CD4-positive, alpha-beta T cell treated with Interleukin-12 subunit alpha and Interleukin-12 subunit beta, for 1 hour (primary cell): ENCODE measurements around the gene PIP.
"Not testable (repeated sequence)": the region's sequence is repeated elsewhere in the genome, so short reads cannot be mapped to it uniquely, and the experiment has no call there.

Experiments used
- DNase-seq: peaks from one replicate; pipeline ENCODE4 v3.0.0-alpha.2; 2020

Gene PIP, protein sequence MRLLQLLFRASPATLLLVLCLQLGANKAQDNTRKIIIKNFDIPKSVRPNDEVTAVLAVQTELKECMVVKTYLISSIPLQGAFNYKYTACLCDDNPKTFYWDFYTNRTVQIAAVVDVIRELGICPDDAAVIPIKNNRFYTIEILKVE

DNA sequence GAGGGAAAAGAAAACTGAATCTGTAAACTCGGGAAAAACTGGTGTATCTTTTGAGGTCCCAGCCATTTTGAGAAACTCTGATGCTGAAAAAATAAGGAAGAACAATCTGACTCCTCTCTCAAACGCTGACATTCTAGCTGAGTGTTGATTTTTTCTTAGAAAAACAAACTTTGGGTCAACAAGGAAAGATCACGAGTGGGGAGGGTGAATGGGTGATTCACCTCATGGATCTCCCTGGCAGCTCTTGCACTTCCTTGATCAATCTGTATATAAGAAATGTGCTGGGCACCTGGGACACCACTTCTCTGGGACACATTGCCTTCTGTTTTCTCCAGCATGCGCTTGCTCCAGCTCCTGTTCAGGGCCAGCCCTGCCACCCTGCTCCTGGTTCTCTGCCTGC lies at the start of gene PIP:
Gene PIP (plus strand): TSS at position 297 of the 400 bp plus-strand sequence. CDS start 40 bp downstream, at position 337.
- no peak for DNase-seq

DNA sequence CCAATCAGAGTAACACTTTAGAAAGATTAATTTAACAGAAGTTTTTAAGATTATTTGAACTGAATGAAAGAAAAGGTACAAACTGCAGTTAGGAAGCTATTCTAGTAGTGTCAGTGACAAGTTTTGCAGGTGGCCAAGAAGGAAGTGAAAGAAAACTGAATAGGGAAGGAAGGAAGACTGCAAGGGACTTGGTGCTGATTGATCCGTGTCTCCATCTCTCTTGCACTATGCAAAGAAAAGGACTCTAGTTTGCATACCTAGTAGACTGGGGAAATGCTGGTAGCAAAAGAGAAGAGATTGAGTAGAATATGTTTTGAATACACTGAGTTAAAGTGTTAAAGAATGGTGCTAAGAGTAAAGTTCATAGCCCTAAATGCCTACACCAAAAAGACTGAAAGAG lies 46.8 kb upstream of the PIP start:
- no peak for DNase-seq

DNA sequence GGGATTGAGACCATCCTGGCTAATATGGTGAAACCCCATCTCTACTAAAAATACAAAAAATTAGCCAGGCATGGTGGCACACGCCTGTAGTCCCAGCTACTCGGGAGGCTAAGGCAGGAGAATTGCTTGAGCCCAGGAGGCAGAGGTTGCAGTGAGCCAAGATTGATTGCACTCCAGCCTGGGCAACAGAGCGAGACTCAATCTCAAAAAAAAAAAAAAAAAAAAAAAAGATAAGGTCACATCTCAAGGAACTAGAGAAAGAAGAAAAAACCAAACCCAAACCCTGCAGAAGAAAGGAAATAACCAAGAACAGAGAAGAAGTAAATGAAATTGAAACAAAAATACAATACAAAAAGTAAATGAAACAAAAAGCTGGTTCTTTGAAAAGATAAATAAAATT lies 46.3 kb upstream of the PIP start:
- DNase-seq, result not testable (repeated sequence)

DNA sequence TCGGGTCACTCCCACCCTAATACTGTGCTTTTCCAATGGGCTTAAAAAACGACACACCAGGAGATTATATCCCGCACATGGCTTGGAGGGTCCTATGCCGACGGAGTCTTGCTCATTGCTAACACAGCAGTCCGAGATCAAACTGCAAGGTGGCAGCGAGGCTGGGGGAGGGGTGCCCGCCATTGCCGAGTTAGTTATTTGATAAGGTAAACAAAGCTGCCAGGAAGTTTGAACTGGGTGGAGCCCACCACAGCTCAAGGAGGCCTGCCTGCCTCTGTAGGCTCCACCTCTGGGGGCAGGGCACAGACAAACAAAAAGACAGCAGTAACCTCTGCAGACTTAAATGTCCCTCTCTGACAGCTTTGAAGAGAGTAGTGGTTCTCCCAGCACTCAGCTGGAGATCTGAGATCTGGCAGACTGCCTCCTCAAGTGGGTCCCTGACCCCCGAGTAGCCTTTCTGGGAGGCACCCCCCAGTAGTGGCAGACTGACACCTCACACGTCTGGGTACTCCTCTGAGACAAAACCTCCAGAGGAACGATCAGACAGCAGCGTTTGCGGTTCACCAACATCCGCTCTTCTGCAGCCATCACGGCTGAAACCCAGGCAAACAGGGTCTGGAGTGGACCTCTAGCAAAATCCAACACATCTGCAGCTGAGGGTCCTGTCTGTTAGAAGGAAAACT lies 43.2 kb upstream of the PIP start:
- not testable (repeated sequence) for DNase-seq

DNA sequence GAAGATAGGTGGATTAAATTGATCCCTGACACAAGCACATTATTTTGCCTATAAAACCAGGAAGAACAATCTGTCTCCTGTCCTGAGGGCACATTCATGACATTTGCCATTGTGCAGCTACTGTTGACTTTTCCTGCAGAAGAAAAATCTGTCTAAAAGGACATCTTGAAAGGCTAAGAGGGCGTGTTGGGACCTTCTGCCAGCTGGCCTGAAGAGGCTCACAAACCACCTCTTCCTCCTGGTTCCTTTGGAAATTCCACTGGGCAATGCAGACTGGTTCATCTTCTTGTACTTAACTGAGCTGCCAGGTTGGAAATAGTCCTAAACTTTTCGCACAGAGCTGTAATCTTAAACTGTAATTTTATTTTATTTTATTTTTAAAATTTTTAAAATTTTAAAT lies 35.7 kb upstream of the PIP start:
- no peak for DNase-seq

DNA sequence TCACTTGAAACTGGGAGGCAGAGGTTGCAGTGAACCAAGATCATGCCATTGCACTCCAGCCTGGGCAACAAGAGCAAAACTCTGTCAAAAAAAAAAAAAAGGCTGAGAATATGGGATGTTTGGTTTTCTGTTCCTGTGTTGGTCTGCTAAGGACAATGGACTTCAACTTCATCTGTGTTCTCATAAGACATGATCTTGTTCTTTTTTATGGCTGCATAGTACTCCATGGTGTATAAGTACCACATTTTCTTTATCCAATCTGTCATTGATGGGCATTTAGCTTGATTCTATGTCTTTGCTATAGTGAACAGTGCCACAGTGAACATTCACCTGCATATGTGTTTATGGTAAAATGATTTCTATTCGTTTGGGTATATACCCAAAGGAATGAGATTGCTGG lies 32.3 kb upstream of the PIP start:
- not testable (repeated sequence) for DNase-seq

DNA sequence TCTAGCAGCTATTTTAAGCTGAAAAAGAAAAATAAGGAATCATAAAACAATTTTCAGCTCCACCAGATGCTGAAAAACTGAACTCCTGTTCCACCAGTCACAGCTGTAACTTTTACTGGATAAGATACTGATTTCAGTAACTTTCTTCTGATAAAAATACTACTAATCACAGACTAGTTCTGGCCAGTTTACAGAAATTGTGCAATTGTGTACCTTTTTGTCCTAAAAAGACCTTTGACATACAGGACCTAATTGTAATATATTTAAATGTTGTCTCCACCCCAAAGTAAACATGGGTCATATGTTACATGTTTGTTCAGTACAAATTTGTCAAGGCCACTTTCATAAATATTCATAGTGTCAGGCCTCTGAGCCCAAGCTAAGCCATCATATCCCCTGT lies 27.1 kb upstream of the PIP start:
- no peak for DNase-seq

DNA sequence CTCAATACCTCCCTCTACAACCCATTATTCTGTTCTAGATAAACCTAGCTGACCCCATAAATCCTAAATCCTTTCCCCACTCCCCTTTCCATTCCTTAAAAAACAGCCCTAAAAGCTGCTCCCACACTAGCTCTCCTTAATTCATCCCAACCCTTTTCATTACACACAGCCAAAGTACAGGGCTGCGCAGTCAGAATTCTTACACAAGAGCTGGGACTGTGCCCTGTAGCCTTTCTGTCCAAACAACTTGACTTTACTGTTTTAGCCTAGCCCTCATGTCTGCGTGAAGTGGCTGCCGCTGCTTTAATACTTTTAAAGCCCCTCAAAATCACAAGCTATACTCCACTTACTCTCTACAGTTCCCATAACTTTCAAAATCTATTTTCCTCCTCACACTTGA lies 23.9 kb upstream of the PIP start:
- DNase-seq, result not testable (repeated sequence)

DNA sequence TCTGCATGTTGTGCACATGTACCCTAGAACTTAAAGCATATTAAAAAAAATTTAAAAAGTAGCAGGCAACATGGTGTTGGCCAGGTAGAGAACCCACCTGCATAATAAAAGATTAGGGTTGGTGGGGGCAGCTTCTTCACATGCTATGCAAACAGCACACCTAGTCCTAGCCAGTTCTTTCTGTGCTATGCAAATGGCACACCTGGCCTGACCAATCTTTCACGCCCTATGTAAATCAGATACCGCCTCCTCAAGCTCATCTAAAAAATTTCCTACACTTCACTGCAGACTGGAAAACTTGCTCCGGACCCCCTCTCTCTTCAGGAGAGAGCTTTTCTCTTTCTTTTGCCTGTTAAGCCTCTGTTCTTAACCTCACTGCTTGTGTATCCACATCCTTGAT lies 14.5 kb upstream of the PIP start:
- DNase-seq, result no peak

DNA sequence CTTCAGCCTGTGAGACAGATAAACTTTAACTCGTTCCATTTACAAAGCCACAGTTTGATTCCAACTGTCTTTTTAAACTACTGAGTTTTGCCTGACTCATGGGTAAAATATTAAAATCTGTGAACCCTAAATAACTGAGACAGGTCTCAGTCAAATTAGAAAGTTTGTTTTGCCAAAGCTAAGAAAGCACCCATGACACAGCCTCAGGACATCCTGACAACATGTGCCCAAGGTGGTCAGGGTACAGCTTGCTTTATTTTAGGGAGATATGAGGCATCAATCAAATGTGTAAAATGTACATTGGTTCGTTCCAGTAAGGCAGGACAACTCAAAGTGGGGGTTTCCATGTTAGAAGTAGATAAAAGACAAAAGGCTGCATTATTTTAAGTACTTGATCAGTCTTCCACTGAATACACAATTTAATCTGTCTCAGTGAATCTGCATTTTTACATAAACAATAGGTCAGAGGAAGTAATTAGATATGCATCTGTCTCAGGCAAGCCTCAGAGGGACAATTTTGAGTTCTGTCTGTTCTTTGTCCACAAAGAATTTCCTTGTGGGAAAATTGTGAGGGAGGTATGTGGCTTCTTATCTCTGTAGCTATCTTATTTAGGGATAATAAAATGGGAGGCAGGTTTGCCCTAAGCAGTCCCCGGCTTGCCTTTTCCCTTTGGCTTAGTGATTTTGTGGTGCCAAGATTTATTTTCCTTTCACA lies 11.0 kb upstream of the PIP start:
- no peak for DNase-seq

DNA sequence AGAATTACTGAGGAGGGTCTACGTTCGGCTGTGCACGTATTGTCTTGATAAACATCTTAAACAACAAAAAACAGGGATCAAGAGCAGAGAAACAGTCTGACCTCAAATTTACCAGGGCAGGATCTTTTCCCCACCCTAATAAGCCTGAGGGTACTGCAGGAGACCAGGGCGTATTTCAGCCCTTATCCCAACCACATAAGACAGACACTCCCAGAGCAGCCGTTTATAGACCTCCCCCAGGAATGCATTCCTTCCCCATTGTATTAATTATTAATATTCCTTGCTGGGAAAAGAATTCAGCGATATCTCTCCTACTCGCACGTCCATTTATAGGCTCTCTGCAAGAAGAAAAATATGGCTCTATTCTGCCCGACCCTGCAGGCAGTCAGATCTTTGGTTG lies 8.6 kb upstream of the PIP start:
- not testable (repeated sequence) for DNase-seq

DNA sequence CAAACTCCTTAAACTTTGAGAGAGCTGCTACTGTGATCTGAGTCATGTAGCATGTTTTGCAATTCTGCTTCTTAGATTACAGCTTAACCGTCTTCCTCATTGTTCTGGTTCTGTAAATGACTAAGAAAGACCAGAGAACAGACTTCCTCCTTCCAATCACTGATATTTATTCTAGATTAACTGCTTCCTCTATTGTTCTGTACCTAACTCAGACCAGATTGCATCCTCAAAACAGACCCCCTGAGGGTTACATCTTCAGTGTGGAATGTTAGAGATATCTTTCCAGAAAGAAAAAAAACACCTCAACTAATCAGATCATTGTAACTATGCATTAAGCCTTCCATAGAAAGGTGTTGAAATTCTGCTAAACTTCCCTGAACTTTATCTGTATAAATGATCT lies 5.7 kb upstream of the PIP start:
- peak; percentile 2 for DNase-seq

DNA sequence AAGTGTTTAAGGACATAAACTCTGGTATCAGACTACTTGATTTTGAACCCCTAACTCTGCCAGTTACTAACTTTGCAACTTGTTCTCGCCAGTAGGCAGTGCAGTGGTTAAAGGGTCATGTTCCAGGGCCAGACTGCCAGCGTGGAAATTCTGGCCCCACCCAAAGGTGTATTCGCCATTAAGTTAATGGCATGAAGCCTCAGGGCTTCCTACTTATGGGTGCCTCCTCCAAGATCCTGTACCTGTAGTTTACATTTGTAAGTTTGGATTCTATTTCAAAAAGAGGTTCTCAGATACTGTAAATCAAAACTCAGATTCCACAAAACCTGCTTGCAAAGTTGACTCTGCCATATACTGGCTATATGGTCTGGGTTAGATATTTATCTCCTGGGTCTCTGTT lies 2.8 kb upstream of the PIP start:
- no peak for DNase-seq

DNA sequence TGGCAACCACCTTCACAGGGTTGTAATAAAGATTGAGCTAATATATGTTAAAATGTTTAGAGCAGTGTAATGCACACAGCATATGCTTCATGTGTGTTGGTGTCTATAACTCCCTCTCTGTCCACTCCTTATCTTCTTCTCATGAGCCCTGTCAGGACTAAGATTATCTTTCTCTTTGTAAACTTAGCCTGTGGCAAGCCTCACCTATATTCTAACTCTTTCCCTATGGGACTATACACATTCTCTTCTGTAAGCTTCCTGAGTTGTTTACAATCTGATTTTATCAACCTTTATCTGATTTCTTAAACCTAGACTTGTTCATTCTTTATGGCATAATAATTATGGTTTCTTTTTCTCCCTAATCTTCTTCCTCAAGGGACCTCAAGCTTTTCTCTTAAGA lies 2.4 kb upstream of the PIP start:
- DNase-seq, result no peak

DNA sequence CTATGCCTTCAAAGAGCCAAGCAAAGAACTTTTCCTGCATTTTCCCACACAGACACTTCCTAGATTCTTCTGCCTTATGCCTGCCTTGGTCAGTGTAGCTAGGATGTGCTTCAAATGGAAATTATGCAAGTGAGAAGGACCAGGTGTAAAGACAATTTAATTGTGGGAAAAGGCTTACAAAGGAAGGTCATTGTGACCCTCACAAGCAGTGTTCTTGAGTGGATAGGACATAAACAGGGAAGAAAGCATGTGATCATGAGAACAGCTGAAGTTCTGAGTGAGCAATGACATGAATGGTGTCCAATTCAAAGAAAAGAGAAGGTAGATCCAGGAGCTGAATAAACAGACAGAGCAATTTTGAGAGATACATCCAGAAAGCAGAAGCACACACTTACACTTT lies 1.3 kb upstream of the PIP start:
- no peak for DNase-seq

DNA sequence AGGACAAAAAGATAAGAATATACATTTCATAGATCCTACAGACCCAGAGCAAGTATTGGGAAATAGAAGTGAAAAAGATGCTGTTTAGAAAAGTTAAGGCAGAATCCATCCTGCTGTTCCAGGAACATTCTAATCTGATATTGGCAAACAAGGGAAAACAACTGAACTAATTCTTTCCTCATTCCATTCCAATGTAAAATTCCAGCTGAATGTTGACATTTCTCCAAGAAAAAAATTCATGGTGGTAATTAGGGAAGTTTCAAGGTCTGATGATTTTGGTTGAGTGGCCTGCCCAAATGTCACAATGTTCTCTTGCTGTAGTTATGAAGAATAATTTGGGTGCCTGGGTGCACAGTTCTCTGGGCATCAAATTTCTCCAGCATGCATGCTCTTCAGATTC lies 15.2 kb downstream of the PIP start:
- no peak for DNase-seq

DNA sequence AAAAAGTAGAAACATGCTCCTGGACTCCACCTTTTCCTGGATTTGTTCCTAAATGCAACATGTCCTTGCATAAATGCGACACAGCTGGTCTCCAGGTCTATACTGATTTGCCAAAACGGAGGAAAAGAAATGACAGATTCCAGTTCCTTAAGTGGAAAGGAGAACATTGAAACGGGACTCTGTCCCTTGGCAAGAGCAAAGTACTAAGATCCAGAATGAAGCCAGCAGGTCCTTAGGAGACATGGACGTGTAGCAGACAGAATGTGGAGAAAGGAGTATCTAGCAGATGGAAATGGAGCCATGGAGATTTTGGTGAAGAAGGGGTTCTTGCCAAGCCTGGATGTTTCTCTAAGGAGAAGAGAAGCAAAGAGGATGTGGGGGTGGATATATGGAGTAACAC lies 16.2 kb downstream of the PIP start:
- DNase-seq, result no peak

DNA sequence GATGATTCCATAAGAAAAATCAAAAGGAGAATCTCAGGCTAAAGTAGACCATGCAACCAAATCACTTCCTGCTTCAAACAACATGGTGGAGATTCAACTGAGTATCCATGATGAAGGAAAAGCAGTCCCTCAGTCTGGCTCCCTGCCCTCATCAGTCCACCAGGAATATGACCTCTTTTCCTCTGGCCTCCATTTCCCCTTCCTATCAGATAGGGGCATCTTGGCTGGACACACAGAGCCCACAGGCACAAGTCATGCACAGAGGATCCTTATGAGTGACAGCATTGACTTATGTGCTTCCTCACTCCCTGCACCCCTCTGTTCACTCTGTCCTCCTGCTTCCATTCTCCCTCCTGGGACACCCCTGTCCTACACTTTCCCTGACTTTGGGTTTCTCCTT lies 16.8 kb downstream of the PIP start:
- no peak for DNase-seq

DNA sequence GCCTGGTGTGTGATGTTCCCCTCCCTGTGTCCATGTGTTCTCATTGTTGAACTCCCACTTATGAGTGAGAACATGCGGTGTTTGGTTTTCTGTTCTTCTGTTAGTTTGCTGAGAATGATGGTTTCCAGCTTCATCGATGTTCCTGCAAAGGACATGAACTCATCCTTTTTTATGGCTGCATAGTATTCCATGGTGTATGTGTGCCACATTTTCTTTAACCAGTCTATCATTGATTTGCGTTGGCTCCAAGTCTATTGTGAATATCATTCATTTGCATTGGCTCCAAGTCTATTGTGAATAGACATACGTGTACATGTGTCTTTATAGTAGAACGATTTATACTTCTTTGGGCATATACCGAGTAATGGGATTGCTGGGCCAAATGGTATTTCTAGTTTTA lies 18.8 kb downstream of the PIP start:
- DNase-seq, result not testable (repeated sequence)

DNA sequence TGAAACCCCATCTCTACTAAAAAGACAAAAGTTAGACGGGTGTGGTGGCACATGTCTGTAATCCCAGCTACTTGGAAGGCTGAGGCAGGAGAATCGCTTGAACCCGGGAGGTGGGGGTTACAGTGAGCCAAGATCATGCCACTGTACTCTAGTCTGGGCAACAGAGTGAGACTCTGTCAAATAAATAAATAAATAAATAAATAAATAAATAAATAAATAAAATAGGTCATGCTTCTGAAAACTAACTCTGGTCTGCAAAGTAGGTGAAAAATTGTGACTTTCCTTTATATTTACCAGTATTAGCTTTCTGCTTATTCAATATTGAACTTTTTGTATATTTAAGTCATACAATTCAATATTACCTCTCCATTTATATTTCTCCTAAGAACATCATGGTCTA lies 26.7 kb downstream of the PIP start:
- DNase-seq, result not testable (repeated sequence)

DNA sequence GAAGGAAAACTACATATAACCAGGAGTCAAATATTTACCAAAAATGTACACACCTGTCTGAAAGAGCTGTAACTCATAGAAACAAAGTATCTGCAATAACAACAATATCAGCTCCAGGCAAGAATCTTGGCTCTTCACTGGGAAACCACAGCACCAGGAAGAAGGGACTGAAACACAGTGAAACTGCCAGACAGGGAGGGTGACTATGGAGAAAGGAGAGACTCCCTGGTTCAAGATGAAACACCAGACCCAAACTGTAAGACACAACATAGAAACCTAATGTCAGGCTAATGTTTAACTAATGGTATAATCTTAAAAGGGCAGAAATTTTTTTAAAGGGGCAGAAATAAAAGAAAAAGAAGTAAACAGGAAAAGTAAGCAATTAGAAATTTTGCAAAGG lies 39.8 kb downstream of the PIP start:
- no peak for DNase-seq

DNA sequence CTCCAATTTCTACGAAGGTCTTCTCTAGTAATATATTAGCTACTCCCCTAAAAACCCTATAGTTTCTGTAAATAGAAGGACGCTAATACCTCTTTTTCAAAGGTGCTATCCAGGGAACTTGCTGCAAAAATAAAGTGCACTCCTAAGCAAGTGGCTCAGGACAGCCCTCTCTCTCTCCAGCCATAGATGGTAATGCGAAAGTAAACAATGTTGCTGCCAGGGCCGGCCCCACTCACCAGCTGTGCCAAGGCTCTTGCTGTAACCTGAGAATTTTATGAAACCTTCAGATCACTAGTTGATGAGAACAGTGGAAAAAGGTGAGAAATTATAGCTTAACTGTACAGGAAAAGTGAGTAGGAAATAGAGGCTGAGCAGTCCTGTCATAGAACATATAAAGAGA lies 40.5 kb downstream of the PIP start:
- no peak for DNase-seq

DNA sequence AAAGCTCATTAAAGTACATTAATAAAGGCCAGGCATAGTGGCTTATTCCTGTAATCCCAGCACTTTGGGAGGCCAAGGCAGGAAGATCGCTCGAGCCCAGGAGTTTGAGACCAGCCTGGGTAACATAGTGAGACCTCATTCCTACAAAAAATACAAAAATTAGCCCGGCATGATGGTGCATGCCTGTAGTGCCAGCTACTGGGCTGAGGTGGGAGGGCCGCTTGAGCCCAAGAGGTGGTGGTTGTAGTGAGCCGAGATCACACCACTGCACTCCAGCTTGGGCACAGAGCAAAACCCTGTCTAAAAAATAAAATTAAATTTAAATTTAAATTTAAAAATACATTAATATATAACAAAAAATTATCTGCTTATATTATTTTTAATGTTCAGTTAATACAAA lies 44.3 kb downstream of the PIP start:
- DNase-seq, result no peak

DNA sequence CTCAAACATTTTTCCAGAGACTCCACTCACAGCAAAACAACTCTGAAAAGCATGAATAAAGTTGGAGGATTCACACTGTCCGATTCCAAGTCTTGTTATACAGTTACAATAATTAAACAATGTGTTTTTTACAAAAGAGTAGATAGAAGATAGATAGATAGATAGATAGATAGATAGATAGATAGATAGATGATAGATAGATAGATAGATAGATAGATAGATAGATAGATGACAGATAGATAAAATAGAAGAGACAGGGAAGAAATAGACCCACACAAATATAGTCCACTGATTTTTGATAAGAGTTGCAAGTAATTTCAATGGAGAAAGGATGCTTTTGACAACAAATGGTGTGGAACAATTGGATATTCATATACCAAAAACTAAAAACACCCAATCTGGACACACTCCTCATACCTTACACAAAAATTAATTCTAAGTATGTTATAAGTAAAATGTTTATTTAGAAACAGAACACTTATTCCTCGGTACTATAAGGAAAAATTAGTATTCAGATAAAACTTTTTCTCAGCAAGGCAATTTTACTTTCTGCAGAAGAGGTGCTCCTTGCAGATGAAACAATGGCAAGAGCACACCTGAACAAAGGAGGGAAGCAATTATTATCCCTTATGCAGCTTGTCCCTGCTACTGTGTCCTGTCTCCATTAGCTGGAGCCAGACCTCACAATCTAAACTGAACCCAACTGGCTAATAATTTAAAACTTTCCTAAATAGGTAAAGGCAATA lies 45.7 kb downstream of the PIP start:
- DNase-seq, result no peak
